ENCODE measurements around the gene RBMS2.
"Not testable (repeated sequence)": the region's sequence is repeated elsewhere in the genome, so short reads cannot be mapped to it uniquely, and the experiment has no call there.

The RBMS2 gene

DNA sequence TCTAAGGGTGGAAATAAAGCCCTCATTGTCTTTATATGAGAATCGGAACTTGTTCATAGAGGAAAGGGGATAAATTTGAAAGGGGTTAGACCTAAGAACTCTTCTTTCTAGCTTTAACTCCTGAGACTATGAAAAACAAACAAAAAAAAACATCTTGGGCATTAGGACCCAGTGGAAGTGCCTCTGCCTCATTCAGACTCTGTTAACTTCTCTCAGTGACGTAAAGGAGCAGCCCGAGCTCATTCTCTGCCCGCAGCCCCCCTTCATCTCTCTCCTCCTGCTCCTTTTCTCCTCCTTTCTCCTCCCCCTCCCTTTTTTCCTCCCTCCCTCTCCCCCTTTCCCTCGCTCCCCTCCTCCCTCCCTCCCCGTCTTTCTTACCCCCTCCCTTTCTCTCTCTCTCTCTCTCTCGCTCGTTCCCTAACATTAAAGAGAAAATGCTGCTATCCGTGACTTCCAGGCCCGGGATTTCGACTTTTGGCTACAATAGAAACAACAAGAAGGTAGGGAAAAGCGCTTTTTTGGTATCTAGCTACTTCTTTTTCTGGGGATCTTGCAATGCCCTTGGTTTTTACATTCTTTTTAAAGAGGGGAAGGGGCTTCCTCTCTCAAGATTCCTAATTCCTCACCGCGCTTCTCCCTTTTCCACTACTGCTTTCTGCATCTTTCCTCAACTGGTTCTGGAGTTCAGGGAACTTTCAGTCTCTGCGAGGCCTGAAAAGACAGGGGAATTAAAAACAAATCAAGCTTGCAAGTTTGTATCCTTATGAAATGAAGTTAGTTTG, at the start of gene RBMS2:
Gene RBMS2 (plus strand): TSS at position 231 of the 782 bp plus-strand sequence. CDS start 204 bp downstream, at position 435.
- peak; percentile 39 for DNase-seq

DNA sequence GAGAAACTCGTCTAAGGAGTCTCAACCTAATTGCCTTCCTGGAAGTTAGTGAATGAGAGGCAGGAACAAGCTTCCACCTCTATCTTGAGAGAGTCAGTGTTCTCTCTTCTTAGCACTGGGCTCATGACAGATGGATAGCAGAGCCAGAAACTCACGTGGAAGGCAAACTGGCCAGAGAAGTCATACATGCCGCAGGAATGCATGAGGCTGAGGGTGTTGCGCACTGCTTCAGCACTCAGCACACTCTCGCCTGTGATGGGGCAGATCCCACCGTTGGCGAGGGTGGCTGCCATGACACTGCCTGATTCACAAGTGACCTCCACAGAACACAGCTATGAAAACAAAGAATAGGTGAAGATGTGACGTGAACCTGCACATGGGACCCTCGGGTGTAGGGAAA, 47.2 kb upstream of the RBMS2 start:
- DNase-seq: no peak

- no peak for DNase-seq
These were observed 45.5 kb upstream of the RBMS2 start for GRCh38 chr12:56476143-56476542.

DNA sequence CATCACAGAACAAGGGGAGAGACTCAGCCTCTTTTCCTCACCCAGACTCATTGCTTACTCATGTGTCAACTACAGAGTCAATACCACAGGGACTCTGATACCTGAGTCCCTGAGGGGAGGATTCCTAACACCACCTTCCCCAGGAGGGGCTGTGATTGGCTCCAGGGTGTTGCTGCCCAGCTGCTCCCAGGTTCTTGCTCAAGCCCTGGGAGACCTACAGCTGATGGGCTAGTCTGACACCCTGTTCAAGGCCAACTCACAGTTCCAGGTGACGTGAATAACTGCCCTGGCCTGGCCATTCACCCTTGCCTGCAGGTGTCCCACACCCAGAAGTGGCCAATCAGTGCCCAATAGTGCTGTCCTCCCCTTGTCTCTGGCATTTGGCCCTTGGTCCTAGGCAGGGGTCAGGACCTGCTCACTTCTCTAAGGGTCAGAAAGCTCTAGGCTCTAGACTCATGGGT, 44.6 kb upstream of the RBMS2 start:
- no peak for DNase-seq

- DNase-seq: no peak
These were observed 43.9 kb upstream of the RBMS2 start for GRCh38 chr12:56477521-56478225.

- DNase-seq: no peak
These were observed 42.0 kb upstream of the RBMS2 start for GRCh38 chr12:56479625-56480024.

- no peak for DNase-seq
These were observed 37.1 kb upstream of the RBMS2 start for GRCh38 chr12:56484566-56484965.

GRCh38 chr12:56486694-56487093, 34.9 kb upstream of the RBMS2 start:
- DNase-seq: no peak

DNA sequence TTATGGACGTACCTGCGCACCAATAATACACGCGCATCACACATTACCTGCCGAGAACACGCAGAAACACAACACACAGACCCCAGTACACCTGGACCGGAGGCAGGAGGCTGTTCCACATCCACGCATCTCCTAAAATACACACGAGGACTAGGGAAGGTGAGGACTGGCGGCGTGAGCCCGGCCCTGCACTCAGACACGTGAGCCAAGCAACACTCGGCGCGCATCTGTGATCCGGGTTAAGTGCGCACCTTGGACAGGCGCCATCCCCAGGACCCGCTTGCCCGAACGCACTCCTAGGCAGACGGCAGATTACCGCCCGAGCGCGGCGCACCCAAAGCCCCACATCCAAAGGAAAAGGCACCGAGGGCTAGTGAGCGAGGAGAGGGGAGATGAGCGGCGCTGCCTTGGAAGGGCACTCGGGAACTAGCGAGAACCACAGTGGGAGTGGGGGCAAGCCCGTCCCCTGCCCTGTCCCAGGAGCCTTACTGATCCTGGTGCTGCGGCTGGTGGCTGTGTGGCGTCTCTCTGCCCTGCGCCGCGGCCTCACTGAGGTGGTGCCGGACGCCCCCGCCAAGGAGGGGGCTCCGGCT, 34.1 kb upstream of the RBMS2 start:
- peak; percentile 32 for DNase-seq

DNA sequence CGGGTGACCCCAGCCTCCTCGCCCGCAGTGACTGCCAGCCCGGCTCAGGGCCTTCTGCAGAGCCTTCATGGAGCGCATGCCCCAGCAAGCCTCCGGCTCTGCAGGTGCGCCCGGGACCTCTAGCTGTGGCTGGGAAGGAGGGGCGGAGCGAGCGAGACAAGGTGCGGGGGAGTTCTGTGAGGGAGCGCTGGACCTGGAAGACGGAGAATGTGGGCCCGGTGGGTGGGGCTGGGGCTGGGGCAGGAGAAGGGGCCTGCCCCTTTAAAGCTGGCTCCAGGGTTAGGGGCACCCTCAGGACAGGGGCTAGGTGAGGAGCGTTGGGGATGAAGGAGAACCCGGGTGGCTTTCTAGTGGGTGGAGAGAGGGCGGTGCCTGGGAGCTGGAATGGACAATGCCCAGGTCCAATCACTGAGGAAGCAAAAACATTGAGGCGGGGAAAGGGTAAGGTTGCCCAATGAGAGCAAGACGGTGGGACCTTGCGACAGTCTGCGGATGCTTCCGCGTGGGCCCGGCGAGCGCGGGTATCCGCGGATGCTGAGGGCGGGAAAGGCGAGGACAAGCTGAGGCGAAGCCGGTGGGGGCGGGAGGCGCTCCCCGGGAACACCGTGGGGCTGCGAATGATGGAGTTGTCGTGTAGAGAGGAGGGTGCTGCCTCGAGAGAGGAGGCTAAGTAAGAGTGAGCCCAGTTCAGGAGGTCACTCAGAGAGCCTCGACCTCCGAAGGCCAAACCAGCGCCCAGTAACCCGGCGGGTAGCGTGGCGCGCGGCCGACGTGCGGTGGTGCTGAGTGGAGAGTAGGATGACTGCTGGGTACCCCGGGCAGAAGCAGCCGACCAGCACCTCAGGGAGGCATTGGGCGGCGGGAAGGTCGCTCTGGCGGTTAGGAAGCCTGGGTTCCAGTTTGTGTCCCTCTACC, 33.3 kb upstream of the RBMS2 start, which contains the start of gene GLS2:
Gene GLS2 (minus strand): TSS at position 121 of the 915 bp plus-strand sequence. CDS start 43 bp downstream, at position 78.
- DNase-seq: peak; percentile 71

DNA sequence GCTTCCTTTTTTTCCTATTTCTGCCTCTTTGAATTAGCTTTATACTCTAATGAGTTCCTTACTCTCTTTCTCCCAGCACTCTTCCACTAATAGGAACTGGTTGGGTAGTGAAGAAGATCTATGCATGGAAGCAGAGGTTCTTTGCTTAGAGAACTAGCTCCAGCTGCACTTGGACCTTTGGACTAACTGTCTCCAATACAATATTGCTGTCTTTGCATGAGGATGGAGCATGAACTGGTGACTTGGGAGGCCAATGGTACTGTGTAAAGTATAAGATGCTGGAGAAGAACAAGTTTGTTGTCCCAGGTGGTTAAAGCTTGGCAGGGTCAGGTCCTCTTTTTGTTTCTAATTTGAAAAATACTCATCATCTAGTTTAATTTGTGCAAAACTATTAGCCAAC, 31.3 kb upstream of the RBMS2 start:
- no peak for DNase-seq

GRCh38 chr12:56493409-56494105, 28.1 kb upstream of the RBMS2 start:
- DNase-seq: not testable (repeated sequence)

DNA sequence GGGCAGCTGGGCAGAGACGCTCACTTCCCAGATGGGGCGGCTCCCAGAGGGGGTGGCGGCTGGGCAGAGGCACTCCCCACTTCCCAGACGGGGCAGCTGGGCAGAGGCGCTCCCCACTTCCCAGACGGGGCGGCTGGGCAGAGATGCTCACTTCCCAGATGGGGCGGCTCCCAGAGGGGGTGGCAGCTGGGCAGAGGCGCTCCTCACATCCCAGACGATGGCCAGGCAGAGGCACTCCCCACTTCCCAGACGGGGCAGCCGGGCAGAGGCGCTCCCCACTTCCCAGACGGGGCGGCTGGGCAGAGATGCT, 27.6 kb upstream of the RBMS2 start:
- not testable (repeated sequence) for DNase-seq

GRCh38 chr12:56494481-56494880, 27.1 kb upstream of the RBMS2 start:
- not testable (repeated sequence) for DNase-seq

- peak; percentile 69 for DNase-seq
These were observed 24.9 kb upstream of the RBMS2 start for GRCh38 chr12:56496704-56497103.

- not testable (repeated sequence) for DNase-seq
These were observed 23.3 kb upstream of the RBMS2 start for GRCh38 chr12:56498126-56498902.

- DNase-seq: not testable (repeated sequence)
These were observed 22.2 kb upstream of the RBMS2 start for GRCh38 chr12:56499452-56499851.

- not testable (repeated sequence) for DNase-seq
These were observed 21.7 kb upstream of the RBMS2 start for GRCh38 chr12:56499879-56500278.

DNA sequence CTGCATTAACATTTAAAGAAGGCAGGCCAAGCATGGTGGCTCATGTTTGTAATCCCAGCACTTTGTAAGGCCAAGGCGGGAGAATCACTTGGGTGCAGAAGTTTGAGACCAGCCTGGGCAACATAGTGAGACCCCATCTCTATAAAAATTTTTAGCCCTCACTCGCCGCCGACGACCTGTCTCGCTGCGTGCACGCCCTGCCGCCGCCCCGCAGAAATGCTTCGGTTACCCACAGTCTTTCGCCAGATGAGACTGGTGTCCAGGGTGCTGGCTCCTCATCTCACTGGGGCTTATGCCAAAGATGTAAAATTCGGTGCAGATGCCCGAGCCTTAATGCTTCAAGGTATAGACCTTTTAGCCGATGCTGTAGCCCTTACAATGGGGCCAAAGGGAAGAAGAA, 10.8 kb upstream of the RBMS2 start:
- no peak for DNase-seq

GRCh38 chr12:56514014-56514318, 7.7 kb upstream of the RBMS2 start:
- DNase-seq: not testable (repeated sequence)

DNA sequence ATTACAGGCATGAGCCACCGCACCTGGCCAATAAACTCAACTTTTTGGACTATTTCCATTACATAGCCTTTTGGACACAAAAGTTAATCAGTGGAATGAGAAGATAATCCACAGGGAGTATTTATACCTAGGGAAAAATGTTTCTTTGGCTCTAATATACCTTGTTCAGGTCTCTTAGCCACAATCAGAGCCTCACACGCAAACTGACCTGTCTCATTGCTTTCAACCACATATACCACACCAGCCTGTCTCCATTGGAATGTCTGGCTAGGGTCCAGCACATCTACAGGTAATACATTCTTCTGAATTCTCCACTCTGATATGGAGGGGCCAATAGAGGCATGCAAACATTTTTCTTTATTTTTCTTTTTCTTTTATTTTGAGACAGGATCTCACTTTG, 3.8 kb upstream of the RBMS2 start:
- DNase-seq: no peak

Measured in activated CD8-positive, alpha-beta memory T cell treated with anti-CD3 and anti-CD28 coated beads, Interleukin-2, amount 50 U/mL, for 4 hours (primary cell).